K562 (cell line): Measurements from ENCODE around the gene YIPF4. TPM values are rescaled to one million over a fixed set of nuclear protein-coding genes. Genes with fewer than 3 reads are reported as not detected.
"Not testable (repeated sequence)": the region's sequence is repeated elsewhere in the genome, so short reads cannot be mapped to it uniquely, and the experiment has no call there.

Experiments
- ATAC-seq: fragments of 200-7000 bp; cut with Tn5 transposase; 3 replicates; pipeline ENCODE4 v1.9.1; 2020; ENCODE audit warnings: moderate library complexity
- BruUV-seq: library from RNA; stranded (reverse); fragments of 400-500 nt; replicated peaks from 2 replicates; lab custom pipeline; 2021; lab: Mats Ljungman, UMichigan
- CTCF ChIA-PET: fragments of 300-600 bp; formaldehyde crosslinking; extraction: SDS; loops from one replicate; lab custom pipeline; 2021; ENCODE audit warnings: low intra/inter-chr PET ratio; lab: Yijun Ruan, JAX
- POLR2A ChIA-PET: fragments of 300-600, 350-650 bp; sonication (Branson Sonifier 250); formaldehyde crosslinking; extraction: SDS; loops from one replicate; lab custom pipeline; 2021; ENCODE audit warnings: antibody characterized with exemption, inconsistent platforms; lab: Yijun Ruan, JAX
- DNase-seq, 4 experiments: peaks; one replicate each; pipeline versions ENCODE4 v3.0.0 to v3.0.0-alpha.2; 2011 to 2018; ENCODE audit warnings: low spot score in 3 of 4, mixed read lengths in 3 of 4; ENCODE audit errors: extremely low read depth in 1 of 4
- FAIRE-seq: peaks from 2 replicates; lab custom pipeline; 2011; peaks lifted over from hg19 to GRCh38; lab: Jason Lieb, UNC
- H2AFZ ChIP-seq: 2 replicates; pipeline ENCODE4 v1.6.0; 2011; ENCODE audit warnings: low read depth, low read length, control low read depth, inconsistent platforms
- H3K27ac ChIP-seq: fragments of 200-600 bp; 3 replicates; pipeline ENCODE4 v1.8.0; 2011; ENCODE audit warnings: low read depth, mild to moderate bottlenecking, control low read depth, inconsistent platforms, low read length, moderate library complexity, mixed read lengths; ENCODE audit errors: extremely low read depth
- H3K27me3 ChIP-seq, 2 experiments: fragments of 300-600 bp in 1 of 2; 2 replicates in 1 of 2; 3 replicates in 1 of 2; pipeline versions ENCODE4 v1.6.0 to v1.8.0; 2011; ENCODE audit warnings: inconsistent platforms in 2 of 2, low read length in 2 of 2, mild to moderate bottlenecking in 1 of 2, mixed read lengths in 1 of 2, moderate library complexity in 1 of 2; ENCODE audit not compliant: control insufficient read depth in 2 of 2, insufficient read depth in 2 of 2
- H3K36me3 ChIP-seq: fragments of 300-600 bp; 3 replicates; pipeline ENCODE4 v1.8.0; 2011; ENCODE audit warnings: mild to moderate bottlenecking, low read length, inconsistent platforms; ENCODE audit not compliant: control insufficient read depth, insufficient read depth
- H3K4me1 ChIP-seq, 2 experiments: fragments of 200-600 bp in 1 of 2; replicated peaks in 1 of 2; 2 replicates in 1 of 2; 3 replicates in 1 of 2; pipeline versions ENCODE4 v1.5.1 to v1.8.0; 2011; ENCODE audit warnings: inconsistent platforms in 2 of 2, low read length in 2 of 2, mild to moderate bottlenecking in 1 of 2, mixed read lengths in 1 of 2, moderate library complexity in 1 of 2; ENCODE audit not compliant: control insufficient read depth in 2 of 2, insufficient read depth in 2 of 2
- H3K4me2 ChIP-seq: 2 replicates; pipeline ENCODE4 v1.6.1; 2011; ENCODE audit warnings: low read length, control low read depth, inconsistent platforms, mixed read lengths; ENCODE audit not compliant: insufficient read depth
- H3K4me3 ChIP-seq: fragments of 200-600 bp; sonication (generic), shearing (Covaris generic); 2 replicates; pipeline ENCODE4 v1.5.1; 2016; ENCODE audit warnings: control low read depth, inconsistent platforms
- H3K79me2 ChIP-seq: fragments of 200-600 bp; 3 replicates; pipeline ENCODE4 v1.8.0; 2011; ENCODE audit warnings: low read length, inconsistent platforms; ENCODE audit not compliant: control insufficient read depth, insufficient read depth
- H3K9ac ChIP-seq, 2 experiments: 2 replicates each; pipeline versions ENCODE4 v1.6.0 to v1.6.1; 2011; ENCODE audit warnings: low read depth in 2 of 2, low read length in 2 of 2, control low read depth in 1 of 2, inconsistent platforms in 1 of 2, mild to moderate bottlenecking in 1 of 2, mixed read lengths in 1 of 2; ENCODE audit not compliant: insufficient read depth in 1 of 2
- H3K9me1 ChIP-seq: one replicate; pipeline ENCODE4 v1.6.0; 2011; ENCODE audit warnings: inconsistent platforms, mild to moderate bottlenecking, low read length, moderate library complexity; ENCODE audit not compliant: control insufficient read depth, insufficient read depth
- H3K9me3 ChIP-seq: replicated peaks from 2 replicates; pipeline ENCODE4 v1.5.1; 2011; ENCODE audit warnings: low read depth, low read length, inconsistent platforms; ENCODE audit not compliant: control insufficient read depth, insufficient read depth
- H4K20me1 ChIP-seq: replicated peaks from 2 replicates; pipeline ENCODE4 v1.6.1; 2011; ENCODE audit warnings: low read length, inconsistent platforms, mixed read lengths; ENCODE audit not compliant: control insufficient read depth, insufficient read depth
- BACH1 ChIP-seq: fragments of 200-800 bp; sonication (Bioruptor generic); IDR thresholded peaks from 2 replicates; pipeline ENCODE4 v1.6.1; 2016; ENCODE audit warnings: missing genetic modification characterization, missing compliant biosample characterization
- MBD2 ChIP-seq: sonication (generic); IDR thresholded peaks from 2 replicates; pipeline ENCODE4 v1.6.1; 2016; ENCODE audit warnings: low read depth, borderline replicate concordance
- MEIS2 ChIP-seq: fragments of 450-650 bp; IDR thresholded peaks from 2 replicates; pipeline ENCODE4 v1.6.1; 2014; ENCODE audit warnings: mild to moderate bottlenecking; ENCODE audit not compliant: partially characterized antibody
- RHOXF2B ChIP-seq: fragments of 250-450 bp; sonication (Bioruptor Pico); conservative IDR thresholded peaks from 2 replicates; pipeline ENCODE4 v1.5.1; 2021
- TAF9B ChIP-seq: fragments of 450-650 bp; IDR thresholded peaks from 2 replicates; pipeline ENCODE4 v1.6.1; 2018; ENCODE audit warnings: mild to moderate bottlenecking; ENCODE audit not compliant: partially characterized antibody
- ZNF124 ChIP-seq: sonication (generic); formaldehyde crosslinking; IDR thresholded peaks from 2 replicates; pipeline ENCODE4 v1.8.1; 2022; ENCODE audit warnings: missing genetic modification reagents
- WGBS: fragments of 100-300 bp; shearing (Covaris generic); methylation state at CpG from one replicate; pipeline ENCODE4 v1.1.6; 2016; ENCODE audit warnings: low coverage, mixed read lengths; ENCODE audit not compliant: insufficient coverage; ENCODE audit errors: missing lambda C conversion rate; 5-methylcytosine and 5-hydroxymethylcytosine counted together
- in situ Hi-C: fragments of 300-500 bp; cut with MboI; formaldehyde crosslinking; loops from 4 replicates; pipeline ENCODE4 v1.15.0; 2018; ENCODE audit warnings: inconsistent platforms, mixed read lengths
- intact Hi-C: fragments of 100-400 bp; cut with micrococcal nuclease; formaldehyde crosslinking; loops from 2 replicates; pipeline ENCODE4 v1.14.2; 2022
- polyA plus RNA-seq, 8 experiments: library from polyadenylated mRNA; depleted of rRNA in 4 of 8; stranded (reverse) in 5 of 8; unstranded in 3 of 8; fragments of >200 nt; fragmentation: Nextera tagmentation in 2 of 8; fragmentation: Illumina TruSeq in 1 of 8; extraction: Ambion mirVana in 2 of 8; extraction: Trizol in 1 of 8; gene quantifications; 2 replicates each; pipeline versions ENCODE4 v1.2.1 to v1.2.3, GENCODE V29; 2011 to 2014; ENCODE audit warnings: inconsistent platforms in 1 of 8, missing spikeins in 1 of 8
- total RNA-seq, 7 experiments: library from RNA; depleted of rRNA in 6 of 7; stranded (reverse); fragments of >200 nt in 6 of 7; fragmentation: Illumina TruSeq in 2 of 7; extraction: Trizol in 2 of 7; gene quantifications; 2 replicates each; pipeline versions ENCODE4 v1.2.1 to v1.2.3, GENCODE V29; 2011 to 2021; ENCODE audit warnings: low replicate concordance in 1 of 7
- TF ChIP-seq, protein P1 (sequence below): fragments of 450-650 bp; formaldehyde crosslinking; IDR thresholded peaks from 2 replicates; pipeline ENCODE4 v1.4.0; 2020; ENCODE audit warnings: mild to moderate bottlenecking, moderate library complexity
- TF ChIP-seq, protein P2 (sequence below): fragments of 450-650 bp; IDR thresholded peaks from 2 replicates; pipeline ENCODE4 v1.6.1; 2016

The YIPF4 gene
- total and polyA plus RNA-seq, 9 of the 15 experiments (the other 6 are each of a cell fraction or from before 2014, with no cell fraction given), result 4.9 to 46.9 (median 17.5) TPM

DNA sequence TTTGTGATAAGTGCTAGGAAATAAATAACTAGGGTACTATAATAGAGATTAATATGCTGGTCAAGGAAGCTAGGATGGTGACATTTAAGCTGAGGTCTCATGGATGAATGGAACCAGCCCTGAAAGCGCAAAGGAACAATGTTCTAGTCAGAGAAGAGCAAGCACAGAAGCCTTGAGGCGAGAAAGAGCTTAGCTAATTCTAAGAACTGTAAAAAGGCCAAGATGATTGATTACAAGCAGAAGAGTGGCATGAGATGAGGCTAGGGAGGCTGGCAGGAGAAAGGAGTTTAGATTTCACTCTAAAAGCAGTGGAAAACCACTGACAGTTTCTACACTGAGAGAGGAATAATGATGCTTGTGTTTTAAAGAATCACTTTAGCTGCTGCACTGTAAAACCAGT lies 3.4 kb upstream of the YIPF4 start (continued):
- TF ChIP-seq TAF9B (no peak), BACH1 (no peak), MBD2 (no peak), MEIS2 (peak; percentile 78), ZNF124 (CRISPR knock-in tag) (no peak), RHOXF2B (no peak)
- TF ChIP-seq, protein P1, sequence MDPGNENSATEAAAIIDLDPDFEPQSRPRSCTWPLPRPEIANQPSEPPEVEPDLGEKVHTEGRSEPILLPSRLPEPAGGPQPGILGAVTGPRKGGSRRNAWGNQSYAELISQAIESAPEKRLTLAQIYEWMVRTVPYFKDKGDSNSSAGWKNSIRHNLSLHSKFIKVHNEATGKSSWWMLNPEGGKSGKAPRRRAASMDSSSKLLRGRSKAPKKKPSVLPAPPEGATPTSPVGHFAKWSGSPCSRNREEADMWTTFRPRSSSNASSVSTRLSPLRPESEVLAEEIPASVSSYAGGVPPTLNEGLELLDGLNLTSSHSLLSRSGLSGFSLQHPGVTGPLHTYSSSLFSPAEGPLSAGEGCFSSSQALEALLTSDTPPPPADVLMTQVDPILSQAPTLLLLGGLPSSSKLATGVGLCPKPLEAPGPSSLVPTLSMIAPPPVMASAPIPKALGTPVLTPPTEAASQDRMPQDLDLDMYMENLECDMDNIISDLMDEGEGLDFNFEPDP (CRISPR knock-in tag), result no peak
- TF ChIP-seq, protein P2, sequence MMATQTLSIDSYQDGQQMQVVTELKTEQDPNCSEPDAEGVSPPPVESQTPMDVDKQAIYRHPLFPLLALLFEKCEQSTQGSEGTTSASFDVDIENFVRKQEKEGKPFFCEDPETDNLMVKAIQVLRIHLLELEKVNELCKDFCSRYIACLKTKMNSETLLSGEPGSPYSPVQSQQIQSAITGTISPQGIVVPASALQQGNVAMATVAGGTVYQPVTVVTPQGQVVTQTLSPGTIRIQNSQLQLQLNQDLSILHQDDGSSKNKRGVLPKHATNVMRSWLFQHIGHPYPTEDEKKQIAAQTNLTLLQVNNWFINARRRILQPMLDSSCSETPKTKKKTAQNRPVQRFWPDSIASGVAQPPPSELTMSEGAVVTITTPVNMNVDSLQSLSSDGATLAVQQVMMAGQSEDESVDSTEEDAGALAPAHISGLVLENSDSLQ, result peak; percentile 77
- TF ChIP-seq, all 486 proteins: peak for 3

DNA sequence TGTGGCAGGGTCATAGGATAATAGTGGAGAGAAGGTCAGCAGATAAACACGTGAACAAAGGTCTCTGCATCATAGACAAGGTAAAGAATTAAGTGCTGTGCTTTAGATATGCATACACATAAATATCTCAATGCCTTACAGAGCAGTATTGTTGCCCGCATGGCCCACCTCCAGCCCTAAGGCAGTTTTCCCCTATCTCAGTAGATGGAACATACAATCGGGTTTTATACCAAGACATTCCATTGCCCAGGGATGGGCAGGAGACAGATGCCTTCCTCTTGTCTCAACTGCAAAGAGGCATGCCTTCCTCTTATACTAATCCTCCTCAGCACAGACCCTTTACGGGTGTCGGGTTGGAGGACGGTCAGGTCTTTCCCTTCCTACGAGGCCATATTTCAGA lies 1.9 kb upstream of the YIPF4 start:
- H3K9ac ChIP-seq, H4K20me1 ChIP-seq, in situ Hi-C loops, H2AFZ ChIP-seq, H3K9me3 ChIP-seq, DNase-seq, H3K27me3 ChIP-seq, H3K9me1 ChIP-seq, BruUV-seq, H3K4me3 ChIP-seq, H3K36me3 ChIP-seq, FAIRE-seq, ATAC-seq, CTCF ChIA-PET, H3K27ac ChIP-seq, POLR2A ChIA-PET, H3K4me2 ChIP-seq: not testable (repeated sequence)
- H3K79me2 ChIP-seq, result peaks cover 23% of the 10 kb centered on the region
- peaks cover 11 to 14% of the 10 kb centered on the region in 2 experiments; a peak in 4 of 5 replicates for H3K4me1 ChIP-seq
- WGBS, result 75% methylated on average over 7 of the region's 7 CpGs
- intact Hi-C loops, result loop anchor here (5.0 kb wide), 1 partner anchor 208 kb away; no protein-coding TSS in a partner anchor
